K562 (cell line): ENCODE results near the gene PAGE1. TPM values are rescaled to one million over a fixed set of nuclear protein-coding genes. Genes with fewer than 3 reads are reported as not detected.

Experiments used
- ATAC-seq: fragments of 200-7000 bp; cut with Tn5 transposase; 3 replicates; pipeline ENCODE4 v1.9.1; 2020; ENCODE audit warnings: moderate library complexity
- BruUV-seq: library from RNA; stranded (reverse); fragments of 400-500 nt; replicated peaks from 2 replicates; lab custom pipeline; 2021; lab: Mats Ljungman, UMichigan
- CTCF ChIA-PET: fragments of 300-600 bp; formaldehyde crosslinking; extraction: SDS; loops from one replicate; lab custom pipeline; 2021; ENCODE audit warnings: low intra/inter-chr PET ratio; lab: Yijun Ruan, JAX
- POLR2A ChIA-PET: fragments of 300-600, 350-650 bp; sonication (Branson Sonifier 250); formaldehyde crosslinking; extraction: SDS; loops from one replicate; lab custom pipeline; 2021; ENCODE audit warnings: antibody characterized with exemption, inconsistent platforms; lab: Yijun Ruan, JAX
- DNase-seq, 4 experiments: peaks; one replicate each; pipeline versions ENCODE4 v3.0.0 to v3.0.0-alpha.2; 2011 to 2018; ENCODE audit warnings: low spot score in 3 of 4, mixed read lengths in 3 of 4; ENCODE audit errors: extremely low read depth in 1 of 4
- FAIRE-seq: peaks from 2 replicates; lab custom pipeline; 2011; peaks lifted over from hg19 to GRCh38; lab: Jason Lieb, UNC
- H2AFZ ChIP-seq: 2 replicates; pipeline ENCODE4 v1.6.0; 2011; ENCODE audit warnings: low read depth, low read length, control low read depth, inconsistent platforms
- H3K27ac ChIP-seq: fragments of 200-600 bp; 3 replicates; pipeline ENCODE4 v1.8.0; 2011; ENCODE audit warnings: low read depth, mild to moderate bottlenecking, control low read depth, inconsistent platforms, low read length, moderate library complexity, mixed read lengths; ENCODE audit errors: extremely low read depth
- H3K27me3 ChIP-seq, 2 experiments: fragments of 300-600 bp in 1 of 2; 2 replicates in 1 of 2; 3 replicates in 1 of 2; pipeline versions ENCODE4 v1.6.0 to v1.8.0; 2011; ENCODE audit warnings: inconsistent platforms in 2 of 2, low read length in 2 of 2, mild to moderate bottlenecking in 1 of 2, mixed read lengths in 1 of 2, moderate library complexity in 1 of 2; ENCODE audit not compliant: control insufficient read depth in 2 of 2, insufficient read depth in 2 of 2
- H3K36me3 ChIP-seq: fragments of 300-600 bp; 3 replicates; pipeline ENCODE4 v1.8.0; 2011; ENCODE audit warnings: mild to moderate bottlenecking, low read length, inconsistent platforms; ENCODE audit not compliant: control insufficient read depth, insufficient read depth
- H3K4me1 ChIP-seq, 2 experiments: fragments of 200-600 bp in 1 of 2; replicated peaks in 1 of 2; 2 replicates in 1 of 2; 3 replicates in 1 of 2; pipeline versions ENCODE4 v1.5.1 to v1.8.0; 2011; ENCODE audit warnings: inconsistent platforms in 2 of 2, low read length in 2 of 2, mild to moderate bottlenecking in 1 of 2, mixed read lengths in 1 of 2, moderate library complexity in 1 of 2; ENCODE audit not compliant: control insufficient read depth in 2 of 2, insufficient read depth in 2 of 2
- H3K4me2 ChIP-seq: 2 replicates; pipeline ENCODE4 v1.6.1; 2011; ENCODE audit warnings: low read length, control low read depth, inconsistent platforms, mixed read lengths; ENCODE audit not compliant: insufficient read depth
- H3K4me3 ChIP-seq: fragments of 200-600 bp; sonication (generic), shearing (Covaris generic); 2 replicates; pipeline ENCODE4 v1.5.1; 2016; ENCODE audit warnings: control low read depth, inconsistent platforms
- H3K79me2 ChIP-seq: fragments of 200-600 bp; 3 replicates; pipeline ENCODE4 v1.8.0; 2011; ENCODE audit warnings: low read length, inconsistent platforms; ENCODE audit not compliant: control insufficient read depth, insufficient read depth
- H3K9ac ChIP-seq, 2 experiments: 2 replicates each; pipeline versions ENCODE4 v1.6.0 to v1.6.1; 2011; ENCODE audit warnings: low read depth in 2 of 2, low read length in 2 of 2, control low read depth in 1 of 2, inconsistent platforms in 1 of 2, mild to moderate bottlenecking in 1 of 2, mixed read lengths in 1 of 2; ENCODE audit not compliant: insufficient read depth in 1 of 2
- H3K9me1 ChIP-seq: one replicate; pipeline ENCODE4 v1.6.0; 2011; ENCODE audit warnings: inconsistent platforms, mild to moderate bottlenecking, low read length, moderate library complexity; ENCODE audit not compliant: control insufficient read depth, insufficient read depth
- H3K9me3 ChIP-seq: replicated peaks from 2 replicates; pipeline ENCODE4 v1.5.1; 2011; ENCODE audit warnings: low read depth, low read length, inconsistent platforms; ENCODE audit not compliant: control insufficient read depth, insufficient read depth
- H4K20me1 ChIP-seq: replicated peaks from 2 replicates; pipeline ENCODE4 v1.6.1; 2011; ENCODE audit warnings: low read length, inconsistent platforms, mixed read lengths; ENCODE audit not compliant: control insufficient read depth, insufficient read depth
- ATF3 ChIP-seq, 2 experiments: fragments of 450-650 bp in 1 of 2; sonication (generic) in 1 of 2; formaldehyde crosslinking in 1 of 2; IDR thresholded peaks in 1 of 2; conservative IDR thresholded peaks in 1 of 2; 2 replicates each; pipeline versions ENCODE4 v1.6.1 to v1.8.1; 2016 to 2023; ENCODE audit warnings: mild to moderate bottlenecking in 2 of 2, moderate library complexity in 2 of 2, inconsistent platforms in 1 of 2, missing genetic modification reagents in 1 of 2
- MAFG ChIP-seq: fragments of 450-650 bp; conservative IDR thresholded peaks from 2 replicates; pipeline ENCODE4 v1.6.1; 2016; ENCODE audit warnings: missing genetic modification characterization, missing compliant biosample characterization
- ZNF316 ChIP-seq: fragments of 450-650 bp; IDR thresholded peaks from 2 replicates; pipeline ENCODE4 v1.6.1; 2016
- WGBS: fragments of 100-300 bp; shearing (Covaris generic); methylation state at CpG from one replicate; pipeline ENCODE4 v1.1.6; 2016; ENCODE audit warnings: low coverage, mixed read lengths; ENCODE audit not compliant: insufficient coverage; ENCODE audit errors: missing lambda C conversion rate; 5-methylcytosine and 5-hydroxymethylcytosine counted together
- in situ Hi-C: fragments of 300-500 bp; cut with MboI; formaldehyde crosslinking; loops from 4 replicates; pipeline ENCODE4 v1.15.0; 2018; ENCODE audit warnings: inconsistent platforms, mixed read lengths
- intact Hi-C: fragments of 100-400 bp; cut with micrococcal nuclease; formaldehyde crosslinking; loops from 2 replicates; pipeline ENCODE4 v1.14.2; 2022
- polyA plus RNA-seq, 8 experiments: library from polyadenylated mRNA; depleted of rRNA in 4 of 8; stranded (reverse) in 5 of 8; unstranded in 3 of 8; fragments of >200 nt; fragmentation: Nextera tagmentation in 2 of 8; fragmentation: Illumina TruSeq in 1 of 8; extraction: Ambion mirVana in 2 of 8; extraction: Trizol in 1 of 8; gene quantifications; 2 replicates each; pipeline versions ENCODE4 v1.2.1 to v1.2.3, GENCODE V29; 2011 to 2014; ENCODE audit warnings: inconsistent platforms in 1 of 8, missing spikeins in 1 of 8
- total RNA-seq, 7 experiments: library from RNA; depleted of rRNA in 6 of 7; stranded (reverse); fragments of >200 nt in 6 of 7; fragmentation: Illumina TruSeq in 2 of 7; extraction: Trizol in 2 of 7; gene quantifications; 2 replicates each; pipeline versions ENCODE4 v1.2.1 to v1.2.3, GENCODE V29; 2011 to 2021; ENCODE audit warnings: low replicate concordance in 1 of 7
- TF ChIP-seq, protein P1 (sequence below): conservative IDR thresholded peaks from 2 replicates; pipeline ENCODE4 v1.6.1; 2011; ENCODE audit warnings: low read depth, mild to moderate bottlenecking, low read length; ENCODE audit not compliant: control insufficient read depth
- TF ChIP-seq, protein P2 (sequence below): fragments of 200-600 bp; sonication (generic); IDR thresholded peaks from one replicate; pipeline ENCODE4 v1.6.1; 2012; ENCODE audit warnings: mild to moderate bottlenecking, low read depth, low read length, inconsistent platforms

Gene PAGE1
- total and polyA plus RNA-seq, 9 of the 15 experiments (the other 6 are each of a cell fraction or from before 2014, with no cell fraction given) = 43.5 to 520 (median 123) TPM

- Histone ChIP-seq H4K20me1 (no peaks in the 10 kb centered on the region), H3K79me2 (no peaks in the 10 kb centered on the region), H3K4me2 (no peak overlapping the region), H3K9me1 (no peaks in the 10 kb centered on the region), H3K9me3 (no peaks in the 10 kb centered on the region), H3K27me3 (peaks cover 0 to 9% of the 10 kb centered on the region in 2 experiments; a peak in 2 of 5 replicates), H3K36me3 (no peaks in the 10 kb centered on the region), H3K4me1 (peaks cover 4 to 12% of the 10 kb centered on the region in 2 experiments; a peak in 3 of 5 replicates), H3K9ac (peak overlapping the region in 1 of 2 experiments; percentile 45; a peak in 1 of 4 replicates), H3K4me3 (no peak overlapping the region), H3K27ac (no peak overlapping the region), H2AFZ (no peak overlapping the region)
- in situ Hi-C loops = loop anchor here (25.0 kb wide), 1 partner anchor 389 kb away; the partner anchor contains the start of gene GAGE13
- no peak for FAIRE-seq
- BruUV-seq = no TSS peak
- peak; percentile 29; the same call in 1 of the 3 replicates for ATAC-seq
- intact Hi-C loops = no loop called here
- CTCF ChIA-PET = no interaction called here
- DNase-seq = no peak
- POLR2A ChIA-PET = interaction anchor here (0.6 kb wide), 1 partner anchor 805 kb away, joined by 4 read pairs; no protein-coding TSS in a partner anchor
- 25% methylated on average over 10 of the region's 12 CpGs for WGBS
- TF ChIP-seq ZNF316 (peak; percentile 70), ATF3 (IDR thresholded peaks at IDR 0.05) (no peak), ATF3 (CRISPR knock-in tag; conservative IDR thresholded peaks at IDR 0.05) (no peak), MAFG (tag) (peak; percentile 78)
- TF ChIP-seq, protein P1, sequence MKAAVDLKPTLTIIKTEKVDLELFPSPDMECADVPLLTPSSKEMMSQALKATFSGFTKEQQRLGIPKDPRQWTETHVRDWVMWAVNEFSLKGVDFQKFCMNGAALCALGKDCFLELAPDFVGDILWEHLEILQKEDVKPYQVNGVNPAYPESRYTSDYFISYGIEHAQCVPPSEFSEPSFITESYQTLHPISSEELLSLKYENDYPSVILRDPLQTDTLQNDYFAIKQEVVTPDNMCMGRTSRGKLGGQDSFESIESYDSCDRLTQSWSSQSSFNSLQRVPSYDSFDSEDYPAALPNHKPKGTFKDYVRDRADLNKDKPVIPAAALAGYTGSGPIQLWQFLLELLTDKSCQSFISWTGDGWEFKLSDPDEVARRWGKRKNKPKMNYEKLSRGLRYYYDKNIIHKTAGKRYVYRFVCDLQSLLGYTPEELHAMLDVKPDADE = no peak
- TF ChIP-seq, protein P2, sequence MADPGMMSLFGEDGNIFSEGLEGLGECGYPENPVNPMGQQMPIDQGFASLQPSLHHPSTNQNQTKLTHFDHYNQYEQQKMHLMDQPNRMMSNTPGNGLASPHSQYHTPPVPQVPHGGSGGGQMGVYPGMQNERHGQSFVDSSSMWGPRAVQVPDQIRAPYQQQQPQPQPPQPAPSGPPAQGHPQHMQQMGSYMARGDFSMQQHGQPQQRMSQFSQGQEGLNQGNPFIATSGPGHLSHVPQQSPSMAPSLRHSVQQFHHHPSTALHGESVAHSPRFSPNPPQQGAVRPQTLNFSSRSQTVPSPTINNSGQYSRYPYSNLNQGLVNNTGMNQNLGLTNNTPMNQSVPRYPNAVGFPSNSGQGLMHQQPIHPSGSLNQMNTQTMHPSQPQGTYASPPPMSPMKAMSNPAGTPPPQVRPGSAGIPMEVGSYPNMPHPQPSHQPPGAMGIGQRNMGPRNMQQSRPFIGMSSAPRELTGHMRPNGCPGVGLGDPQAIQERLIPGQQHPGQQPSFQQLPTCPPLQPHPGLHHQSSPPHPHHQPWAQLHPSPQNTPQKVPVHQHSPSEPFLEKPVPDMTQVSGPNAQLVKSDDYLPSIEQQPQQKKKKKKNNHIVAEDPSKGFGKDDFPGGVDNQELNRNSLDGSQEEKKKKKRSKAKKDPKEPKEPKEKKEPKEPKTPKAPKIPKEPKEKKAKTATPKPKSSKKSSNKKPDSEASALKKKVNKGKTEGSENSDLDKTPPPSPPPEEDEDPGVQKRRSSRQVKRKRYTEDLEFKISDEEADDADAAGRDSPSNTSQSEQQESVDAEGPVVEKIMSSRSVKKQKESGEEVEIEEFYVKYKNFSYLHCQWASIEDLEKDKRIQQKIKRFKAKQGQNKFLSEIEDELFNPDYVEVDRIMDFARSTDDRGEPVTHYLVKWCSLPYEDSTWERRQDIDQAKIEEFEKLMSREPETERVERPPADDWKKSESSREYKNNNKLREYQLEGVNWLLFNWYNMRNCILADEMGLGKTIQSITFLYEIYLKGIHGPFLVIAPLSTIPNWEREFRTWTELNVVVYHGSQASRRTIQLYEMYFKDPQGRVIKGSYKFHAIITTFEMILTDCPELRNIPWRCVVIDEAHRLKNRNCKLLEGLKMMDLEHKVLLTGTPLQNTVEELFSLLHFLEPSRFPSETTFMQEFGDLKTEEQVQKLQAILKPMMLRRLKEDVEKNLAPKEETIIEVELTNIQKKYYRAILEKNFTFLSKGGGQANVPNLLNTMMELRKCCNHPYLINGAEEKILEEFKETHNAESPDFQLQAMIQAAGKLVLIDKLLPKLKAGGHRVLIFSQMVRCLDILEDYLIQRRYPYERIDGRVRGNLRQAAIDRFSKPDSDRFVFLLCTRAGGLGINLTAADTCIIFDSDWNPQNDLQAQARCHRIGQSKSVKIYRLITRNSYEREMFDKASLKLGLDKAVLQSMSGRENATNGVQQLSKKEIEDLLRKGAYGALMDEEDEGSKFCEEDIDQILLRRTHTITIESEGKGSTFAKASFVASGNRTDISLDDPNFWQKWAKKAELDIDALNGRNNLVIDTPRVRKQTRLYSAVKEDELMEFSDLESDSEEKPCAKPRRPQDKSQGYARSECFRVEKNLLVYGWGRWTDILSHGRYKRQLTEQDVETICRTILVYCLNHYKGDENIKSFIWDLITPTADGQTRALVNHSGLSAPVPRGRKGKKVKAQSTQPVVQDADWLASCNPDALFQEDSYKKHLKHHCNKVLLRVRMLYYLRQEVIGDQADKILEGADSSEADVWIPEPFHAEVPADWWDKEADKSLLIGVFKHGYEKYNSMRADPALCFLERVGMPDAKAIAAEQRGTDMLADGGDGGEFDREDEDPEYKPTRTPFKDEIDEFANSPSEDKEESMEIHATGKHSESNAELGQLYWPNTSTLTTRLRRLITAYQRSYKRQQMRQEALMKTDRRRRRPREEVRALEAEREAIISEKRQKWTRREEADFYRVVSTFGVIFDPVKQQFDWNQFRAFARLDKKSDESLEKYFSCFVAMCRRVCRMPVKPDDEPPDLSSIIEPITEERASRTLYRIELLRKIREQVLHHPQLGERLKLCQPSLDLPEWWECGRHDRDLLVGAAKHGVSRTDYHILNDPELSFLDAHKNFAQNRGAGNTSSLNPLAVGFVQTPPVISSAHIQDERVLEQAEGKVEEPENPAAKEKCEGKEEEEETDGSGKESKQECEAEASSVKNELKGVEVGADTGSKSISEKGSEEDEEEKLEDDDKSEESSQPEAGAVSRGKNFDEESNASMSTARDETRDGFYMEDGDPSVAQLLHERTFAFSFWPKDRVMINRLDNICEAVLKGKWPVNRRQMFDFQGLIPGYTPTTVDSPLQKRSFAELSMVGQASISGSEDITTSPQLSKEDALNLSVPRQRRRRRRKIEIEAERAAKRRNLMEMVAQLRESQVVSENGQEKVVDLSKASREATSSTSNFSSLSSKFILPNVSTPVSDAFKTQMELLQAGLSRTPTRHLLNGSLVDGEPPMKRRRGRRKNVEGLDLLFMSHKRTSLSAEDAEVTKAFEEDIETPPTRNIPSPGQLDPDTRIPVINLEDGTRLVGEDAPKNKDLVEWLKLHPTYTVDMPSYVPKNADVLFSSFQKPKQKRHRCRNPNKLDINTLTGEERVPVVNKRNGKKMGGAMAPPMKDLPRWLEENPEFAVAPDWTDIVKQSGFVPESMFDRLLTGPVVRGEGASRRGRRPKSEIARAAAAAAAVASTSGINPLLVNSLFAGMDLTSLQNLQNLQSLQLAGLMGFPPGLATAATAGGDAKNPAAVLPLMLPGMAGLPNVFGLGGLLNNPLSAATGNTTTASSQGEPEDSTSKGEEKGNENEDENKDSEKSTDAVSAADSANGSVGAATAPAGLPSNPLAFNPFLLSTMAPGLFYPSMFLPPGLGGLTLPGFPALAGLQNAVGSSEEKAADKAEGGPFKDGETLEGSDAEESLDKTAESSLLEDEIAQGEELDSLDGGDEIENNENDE = no peak
These were observed 30.4 kb upstream of the PAGE1 start for GRCh38 chrX:49725923-49726904.
